Astrocyte (in vitro differentiated cells and primary cell): ENCODE measurements around the gene CMBL.

Source experiments
- CTCF ChIP-seq: IDR thresholded peaks from 2 replicates; pipeline ENCODE4 v1.5.1; 2011; ENCODE audit warnings: low read depth, mild to moderate bottlenecking, inconsistent platforms, low read length, moderate library complexity; ENCODE audit not compliant: insufficient read depth
- EZH2 ChIP-seq: IDR thresholded peaks from 2 replicates; pipeline ENCODE4 v1.6.1; 2012; ENCODE audit warnings: mild to moderate bottlenecking, low read length, inconsistent platforms; ENCODE audit not compliant: insufficient read depth

- TF ChIP-seq CTCF, result no peak
- no peak for TF ChIP-seq EZH2
These were observed 23.7 kb upstream of the CMBL start for GRCh38 chr5:10331341-10331796.
